Spleen (tissue), 11 donors: ENCODE measurements around the gene MICAL2. TPM values are rescaled to one million over a fixed set of nuclear protein-coding genes. Genes with fewer than 3 reads are reported as not detected.

Experiments
- DNase-seq: peaks from one replicate; pipeline ENCODE4 v3.0.0-alpha.2; 2020
- H3K27ac ChIP-seq, 8 donors: fragments of 200-600 bp; sonication (generic) in 7 of 8; 1 replicate in 4 of 8; 2 replicates in 4 of 8; pipeline versions ENCODE4 v1.5.0 to v1.8.0; 2016 to 2021; ENCODE audit warnings: inconsistent platforms in 4 of 8, mild to moderate bottlenecking in 4 of 8, moderate library complexity in 1 of 8
- H3K27me3 ChIP-seq, 7 donors: fragments of 200-600 bp; sonication (generic) in 6 of 7; replicated peaks in 1 of 7; 1 replicate in 4 of 7; 2 replicates in 3 of 7; pipeline versions ENCODE4 v1.5.0 to v1.8.0; 2016 to 2021; ENCODE audit warnings: inconsistent platforms in 3 of 7, mild to moderate bottlenecking in 1 of 7
- H3K36me3 ChIP-seq, 6 donors: fragments of 200-600 bp; sonication (generic) in 5 of 6; 1 replicate in 4 of 6; 2 replicates in 2 of 6; pipeline versions ENCODE4 v1.5.0 to v1.8.0; 2016 to 2021; ENCODE audit warnings: inconsistent platforms in 2 of 6
- H3K4me1 ChIP-seq, 6 donors: fragments of 200-600 bp; sonication (generic) in 5 of 6; 1 replicate in 3 of 6; 2 replicates in 3 of 6; pipeline versions ENCODE4 v1.5.0 to v1.8.0; 2016 to 2021; ENCODE audit warnings: inconsistent platforms in 3 of 6
- H3K4me3 ChIP-seq, 8 donors: fragments of 200-600 bp; sonication (generic) in 7 of 8; 1 replicate in 4 of 8; 2 replicates in 4 of 8; pipeline versions ENCODE4 v1.5.0 to v1.8.0; 2016 to 2021; ENCODE audit warnings: inconsistent platforms in 4 of 8, mild to moderate bottlenecking in 4 of 8, moderate library complexity in 2 of 8
- H3K9me3 ChIP-seq, 8 donors: fragments of 200-600 bp; sonication (generic) in 7 of 8; 1 replicate in 4 of 8; 2 replicates in 4 of 8; pipeline versions ENCODE4 v1.5.0 to v1.8.0; 2016 to 2021; ENCODE audit warnings: inconsistent platforms in 4 of 8
- CTCF ChIP-seq, 11 experiments: fragments of 200-600 bp in 7 of 11; fragments of 450-650 bp in 4 of 11; sonication (generic) in 4 of 11; IDR thresholded peaks in 8 of 11; conservative IDR thresholded peaks in 3 of 11; 1 replicate in 7 of 11; 2 replicates in 4 of 11; pipeline versions ENCODE4 v1.4.0 to v1.8.0; 2016 to 2021; ENCODE audit warnings: antibody characterized with exemption in 11 of 11, inconsistent platforms in 4 of 11, mild to moderate bottlenecking in 1 of 11
- POLR2A ChIP-seq, 3 donors: fragments of 450-650 bp; IDR thresholded peaks; one replicate each; pipeline ENCODE4 v1.5.1; 2017; ENCODE audit warnings: antibody characterized with exemption in 3 of 3, mild to moderate bottlenecking in 1 of 3
- POLR2AphosphoS5 ChIP-seq, 3 donors: sonication (generic); formaldehyde crosslinking; IDR thresholded peaks; one replicate each; pipeline ENCODE4 v1.5.1; 2017; ENCODE audit warnings: antibody characterized with exemption in 3 of 3
- WGBS, 5 donors: extraction: QIAGEN DNeasy Blood & Tissue Kit in 3 of 5; methylation state at CpG; one replicate each; pipeline versions ENCODE4 v1.1.5 to v1.1.7; 2013 to 2018; 5-methylcytosine and 5-hydroxymethylcytosine counted together
- intact Hi-C: fragments of 100-400 bp; cut with DNase I; formaldehyde crosslinking; loops from one replicate; pipeline ENCODE4 v1.15.0; 2023; ENCODE audit warnings: low total_unique reads
- microRNA-seq, 3 donors: library from miRNA; unstranded; fragments of <30 nt; microRNA quantifications; one replicate each; pipeline versions ENCODE4 to v1.1.0, GENCODE V29; 2019 to 2020
- polyA plus RNA-seq, 3 donors: library from polyadenylated mRNA; stranded (reverse); fragments of 200-250 nt; gene quantifications; one replicate each; pipeline ENCODE4 v1.2.1, GENCODE V29; 2013
- small RNA-seq, 4 donors: library from RNA; depleted of rRNA; stranded (forward); fragments of <200 nt; gene quantifications; one replicate each; pipeline ENCODE3, GENCODE V24; 2016
- total RNA-seq, 7 donors: library from RNA; depleted of rRNA in 3 of 7; stranded (reverse); fragments of >200 nt in 3 of 7; fragmentation: NEBNext Ultra II Directional in 4 of 7; extraction: Animal tissue kit (Norgen Biotek cat#: 25700) in 4 of 7; gene quantifications; one replicate each; pipeline versions ENCODE4 v1.1.0 to v1.2.1, GENCODE V29; 2016 to 2021
- donor health status: healthy with polysubstance abuse.
- donor health status: DM: no; HTN: no; CAD: no; lungs with moderate emphysema.
- donor health status: DM: no; HTN: no; CAD: no.
- donor health status: Bipolar disorder and iron deficiency.
- donor health status: healthy.
- donor health status: DM: no; HTN: no; CAD: no.
- donor health status: DM: yes; HTN: yes; CAD: no.

MICAL2 gene
- total and polyA plus RNA-seq, 10 donors = 1.9 to 50.8 (median 32.3) TPM

GRCh38 chr11:12306830-12307229 is 196.4 kb downstream of the MICAL2 start:
- WGBS, 5 donors = 93 to 96% (median 94%) methylated on average over 2 of the region's 2 CpGs
- intact Hi-C loops = no loop called here
- no peak for DNase-seq
- Histone ChIP-seq H3K27ac (no peak overlapping the region), H3K4me1 (no peaks in the 10 kb centered on the region), H3K36me3 (no peaks in the 10 kb centered on the region), H3K4me3 (no peak overlapping the region), H3K9me3 (peaks cover 0 to 6% (median 2%) of the 10 kb centered on the region in 8 donors), H3K27me3 (no peaks in the 10 kb centered on the region)
- TF ChIP-seq CTCF (IDR thresholded peaks at IDR 0.05 in 8 of 11, conservative IDR thresholded peaks at IDR 0.05 in 3 of 11) (no peak), POLR2AphosphoS5 (IDR thresholded peaks at IDR 0.05) (no peak), POLR2A (IDR thresholded peaks at IDR 0.05) (no peak)

GRCh38 chr11:12312132-12312531 is 201.7 kb downstream of the MICAL2 start:
- no peak for TF ChIP-seq POLR2A (IDR thresholded peaks at IDR 0.05)
- TF ChIP-seq CTCF (IDR thresholded peaks at IDR 0.05 in 8 of 11, conservative IDR thresholded peaks at IDR 0.05 in 3 of 11) = no peak
- TF ChIP-seq POLR2AphosphoS5 (IDR thresholded peaks at IDR 0.05) = no peak
- Histone ChIP-seq H3K36me3 (no peaks in the 10 kb centered on the region), H3K9me3 (peaks cover 0 to 31% (median 25%) of the 10 kb centered on the region in 8 donors), H3K27ac (no peak overlapping the region), H3K4me1 (no peaks in the 10 kb centered on the region), H3K4me3 (no peak overlapping the region), H3K27me3 (no peaks in the 10 kb centered on the region)
- WGBS, 5 donors = 90 to 97% (median 93%) methylated on average over 4 of the region's 4 CpGs
- intact Hi-C loops = no loop called here
- no peak for DNase-seq

Small RNA genes lying within 50 kb of the gene (microRNA-seq; reads per million reads assigned to microRNA genes)
- gene MIR6124 = 0 reads per million in 3 donors

Small RNA genes lying within 50 kb of the gene (small RNA-seq; reads per million reads assigned to genes)
- gene MIR6124 = 0 reads per million in 4 donors

Other genes with a start within 250 kb of the MICAL2 start
- gene DKK3, start 102.0 kb upstream of the MICAL2 start, total RNA-seq = 100 to 1,000 TPM in 1 of 7 donors, 10 to 100 TPM in 6; 26.9 to 111 (median 53.2) TPM
- gene DKK3, start 102.0 kb upstream of the MICAL2 start, polyA plus RNA-seq = 10 to 100 TPM in 2 of 3 donors, 1 to 10 TPM in 1; 8.6 to 14.2 (median 12.3) TPM